Body of pancreas (tissue), 4 donors: Measurements from ENCODE around the gene EEFSEC. TPM values are rescaled to one million over a fixed set of nuclear protein-coding genes. Genes with fewer than 3 reads are reported as not detected.

ENCODE experiments used
- ATAC-seq: fragments of 150-250 bp; one replicate; pipeline ENCODE4 v1.9.1; 2016
- DNase-seq, 4 donors: peaks; one replicate each; pipeline ENCODE4 v3.0.0-alpha.2; 2019
- H3K27ac ChIP-seq, 4 donors: fragments of 200-600 bp; sonication (generic); 1 replicate in 3 of 4; 2 replicates in 1 of 4; pipeline versions ENCODE4 v1.5.1 to v1.6.1; 2016 to 2019; ENCODE audit warnings: mild to moderate bottlenecking in 1 of 4, mixed read lengths in 1 of 4, moderate library complexity in 1 of 4
- H3K27me3 ChIP-seq, 2 donors: fragments of 200-600 bp; sonication (generic); one replicate each; pipeline ENCODE4 v1.6.0; 2016; ENCODE audit warnings: mild to moderate bottlenecking in 1 of 2
- H3K36me3 ChIP-seq, 2 donors: fragments of 200-600 bp; sonication (generic); replicated peaks in 1 of 2; 2 replicates each; pipeline ENCODE4 v1.5.1; 2016; ENCODE audit warnings: low read depth in 2 of 2; ENCODE audit not compliant: insufficient read depth in 1 of 2
- H3K4me1 ChIP-seq: fragments of 200-600 bp; sonication (generic); one replicate; pipeline ENCODE4 v1.6.0; 2016
- H3K4me3 ChIP-seq, 2 donors: fragments of 200-600 bp; sonication (generic); 1 replicate in 1 of 2; 2 replicates in 1 of 2; pipeline ENCODE4 v1.5.1; 2016 to 2019
- H3K9me3 ChIP-seq, 3 donors: fragments of 200-600 bp; sonication (generic); 1 replicate in 2 of 3; 2 replicates in 1 of 3; pipeline ENCODE4 v1.5.1; 2016
- POLR2A ChIP-seq, 3 donors: fragments of 450-650 bp; IDR thresholded peaks; one replicate each; pipeline ENCODE4 v1.6.1; 2016; ENCODE audit warnings: antibody characterized with exemption in 3 of 3, mild to moderate bottlenecking in 2 of 3
- WGBS, 2 donors: methylation state at CpG; one replicate each; pipeline ENCODE4 v1.1.5; 2017; 5-methylcytosine and 5-hydroxymethylcytosine counted together
- intact Hi-C: fragments of 100-400 bp; cut with DNase I; formaldehyde crosslinking; loops from one replicate; pipeline ENCODE4 v1.15.1; 2023
- total RNA-seq, 2 donors: library from RNA; depleted of rRNA; stranded (reverse); fragments of >200 nt; gene quantifications; one replicate each; pipeline ENCODE4 v1.1.0, GENCODE V29; 2016
- TF ChIP-seq, protein P1 (sequence below), 7 experiments: fragments of 450-650 bp in 4 of 7; fragments of 200-600 bp in 3 of 7; sonication (generic) in 3 of 7; IDR thresholded peaks; one replicate each; pipeline ENCODE4 v1.5.1; 2016 to 2019; ENCODE audit warnings: antibody characterized with exemption in 7 of 7

The EEFSEC gene
- total RNA-seq, 2 donors from 2014 or later: 8.6 to 33.0 TPM

DNA sequence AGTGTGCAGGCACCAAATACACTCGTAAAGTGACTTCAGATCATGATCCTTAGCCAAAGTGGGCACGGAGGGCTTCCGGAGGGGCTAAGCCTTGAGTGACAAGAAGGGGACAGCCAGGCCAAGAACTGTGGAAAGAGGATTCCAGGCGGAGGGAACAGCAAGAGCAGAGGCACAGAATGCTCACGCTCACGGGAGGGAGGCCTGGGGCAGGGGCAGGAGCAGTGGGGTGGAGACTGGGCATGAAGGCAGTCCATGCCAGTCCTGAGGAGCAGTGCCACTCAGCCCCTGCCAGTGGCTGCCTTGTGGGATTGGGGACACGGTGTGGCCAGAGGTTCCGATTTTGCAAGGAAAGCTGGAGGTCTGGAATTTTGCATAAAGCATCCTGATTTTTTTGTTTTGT, 277.4 kb downstream of the EEFSEC start:
- intact Hi-C loops: no loop called here
- DNase-seq: no peak

DNA sequence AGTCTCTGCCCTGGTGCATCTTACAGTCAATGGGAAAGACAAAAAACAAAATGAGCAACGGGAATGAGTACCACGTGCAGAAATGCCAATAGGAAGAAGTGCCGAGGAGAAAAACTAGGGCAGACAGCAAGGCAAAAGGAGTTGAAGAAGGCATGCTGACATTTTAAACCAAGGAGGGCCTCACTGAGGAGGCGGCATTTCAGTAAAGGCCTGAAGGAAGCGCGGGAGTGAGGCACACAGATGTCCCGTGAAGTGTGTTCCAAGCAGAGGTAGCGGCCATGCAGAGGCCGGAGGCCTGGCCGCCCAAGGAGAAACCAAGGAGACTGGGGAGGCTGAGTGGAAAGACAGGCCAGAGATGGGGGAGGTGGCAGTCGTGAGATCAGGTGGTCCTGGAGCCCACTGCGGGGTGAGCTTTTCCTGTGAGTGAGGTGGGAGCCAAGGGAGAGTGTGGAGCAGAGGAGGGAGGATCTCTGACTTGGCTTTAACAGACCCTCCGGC, 278.6 kb downstream of the EEFSEC start:
- 84 to 87% methylated on average over 13 of the region's 13 CpGs for WGBS, 2 donors
- TF ChIP-seq, protein P1, sequence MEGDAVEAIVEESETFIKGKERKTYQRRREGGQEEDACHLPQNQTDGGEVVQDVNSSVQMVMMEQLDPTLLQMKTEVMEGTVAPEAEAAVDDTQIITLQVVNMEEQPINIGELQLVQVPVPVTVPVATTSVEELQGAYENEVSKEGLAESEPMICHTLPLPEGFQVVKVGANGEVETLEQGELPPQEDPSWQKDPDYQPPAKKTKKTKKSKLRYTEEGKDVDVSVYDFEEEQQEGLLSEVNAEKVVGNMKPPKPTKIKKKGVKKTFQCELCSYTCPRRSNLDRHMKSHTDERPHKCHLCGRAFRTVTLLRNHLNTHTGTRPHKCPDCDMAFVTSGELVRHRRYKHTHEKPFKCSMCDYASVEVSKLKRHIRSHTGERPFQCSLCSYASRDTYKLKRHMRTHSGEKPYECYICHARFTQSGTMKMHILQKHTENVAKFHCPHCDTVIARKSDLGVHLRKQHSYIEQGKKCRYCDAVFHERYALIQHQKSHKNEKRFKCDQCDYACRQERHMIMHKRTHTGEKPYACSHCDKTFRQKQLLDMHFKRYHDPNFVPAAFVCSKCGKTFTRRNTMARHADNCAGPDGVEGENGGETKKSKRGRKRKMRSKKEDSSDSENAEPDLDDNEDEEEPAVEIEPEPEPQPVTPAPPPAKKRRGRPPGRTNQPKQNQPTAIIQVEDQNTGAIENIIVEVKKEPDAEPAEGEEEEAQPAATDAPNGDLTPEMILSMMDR (IDR thresholded peaks at IDR 0.05): no peak
- no peak for TF ChIP-seq POLR2A (IDR thresholded peaks at IDR 0.05)
- no peak overlapping the region for H3K4me3 ChIP-seq
- no peaks in the 10 kb centered on the region for H3K27me3 ChIP-seq
- no peak overlapping the region for H3K27ac ChIP-seq
- DNase-seq (no peak), ATAC-seq (no peak)
- H3K36me3 ChIP-seq: no peaks in the 10 kb centered on the region
- peaks cover 28% of the 10 kb centered on the region for H3K4me1 ChIP-seq
- intact Hi-C loops: no loop called here
- H3K9me3 ChIP-seq: no peaks in the 10 kb centered on the region

More for the DNA sequence above, 277.4 kb downstream of the EEFSEC start:
- Histone ChIP-seq H3K9me3 (no peaks in the 10 kb centered on the region), H3K4me3 (no peak overlapping the region), H3K27ac (no peak overlapping the region), H3K27me3 (no peaks in the 10 kb centered on the region), H3K4me1 (peaks cover 38% of the 10 kb centered on the region), H3K36me3 (no peaks in the 10 kb centered on the region)
- TF ChIP-seq POLR2A (IDR thresholded peaks at IDR 0.05): no peak
- TF ChIP-seq, protein P1 (IDR thresholded peaks at IDR 0.05): no peak
- ATAC-seq: no peak
- WGBS, 2 donors: 83 to 89% methylated on average over 7 to 8 of the region's 8 CpGs

DNA sequence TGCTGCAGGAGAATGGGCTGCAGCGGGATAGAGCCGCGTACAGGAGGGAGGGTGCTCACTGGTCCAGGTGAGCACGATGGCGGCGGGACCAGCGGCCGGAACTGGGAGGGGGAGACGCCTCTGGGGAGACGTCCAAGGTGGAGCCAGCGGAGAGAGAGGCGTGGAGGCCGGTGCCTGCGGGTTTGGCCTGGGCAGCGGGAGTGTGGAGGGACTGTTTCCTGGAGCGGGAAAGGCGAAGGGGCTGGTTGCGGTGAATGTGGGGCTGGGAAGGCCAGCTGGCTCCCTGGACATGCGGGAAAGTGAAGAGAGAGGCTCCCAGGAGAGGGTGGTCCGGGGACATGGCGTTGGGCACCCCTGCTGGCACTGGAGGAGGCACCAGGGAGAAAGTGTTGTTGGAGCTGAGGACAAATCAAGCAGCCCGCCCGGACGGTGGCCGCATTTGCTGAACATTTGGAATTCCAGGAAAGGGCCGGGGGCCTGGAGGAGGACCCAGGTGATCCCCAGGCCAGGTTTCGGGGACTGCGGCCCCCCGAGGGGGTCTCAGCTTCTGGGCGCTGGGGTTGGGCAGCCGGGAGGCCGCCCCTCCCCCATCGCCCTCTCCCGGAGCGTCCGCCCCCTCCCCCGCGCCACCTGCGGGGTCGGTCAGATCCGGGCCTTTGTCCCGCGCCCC, 279.2 kb downstream of the EEFSEC start:
- intact Hi-C loops: no loop called here
- H3K36me3 ChIP-seq: no peaks in the 10 kb centered on the region
- H3K4me1 ChIP-seq: peaks cover 28% of the 10 kb centered on the region
- H3K9me3 ChIP-seq: no peaks in the 10 kb centered on the region
- H3K4me3 ChIP-seq: no peak overlapping the region
- WGBS, 2 donors: 33 to 45% methylated on average over 29 to 34 of the region's 43 CpGs
- TF ChIP-seq, protein P1 (IDR thresholded peaks at IDR 0.05): no peak
- TF ChIP-seq POLR2A (IDR thresholded peaks at IDR 0.05): peak in 1 of 3 donors; percentile 9
- DNase-seq: peak in 2 of 4 donors; percentile 41 to 45
- H3K27me3 ChIP-seq: no peaks in the 10 kb centered on the region
- ATAC-seq: peak; percentile 22
- H3K27ac ChIP-seq: peak overlapping the region in 1 of 4 donors; percentile 0

DNA sequence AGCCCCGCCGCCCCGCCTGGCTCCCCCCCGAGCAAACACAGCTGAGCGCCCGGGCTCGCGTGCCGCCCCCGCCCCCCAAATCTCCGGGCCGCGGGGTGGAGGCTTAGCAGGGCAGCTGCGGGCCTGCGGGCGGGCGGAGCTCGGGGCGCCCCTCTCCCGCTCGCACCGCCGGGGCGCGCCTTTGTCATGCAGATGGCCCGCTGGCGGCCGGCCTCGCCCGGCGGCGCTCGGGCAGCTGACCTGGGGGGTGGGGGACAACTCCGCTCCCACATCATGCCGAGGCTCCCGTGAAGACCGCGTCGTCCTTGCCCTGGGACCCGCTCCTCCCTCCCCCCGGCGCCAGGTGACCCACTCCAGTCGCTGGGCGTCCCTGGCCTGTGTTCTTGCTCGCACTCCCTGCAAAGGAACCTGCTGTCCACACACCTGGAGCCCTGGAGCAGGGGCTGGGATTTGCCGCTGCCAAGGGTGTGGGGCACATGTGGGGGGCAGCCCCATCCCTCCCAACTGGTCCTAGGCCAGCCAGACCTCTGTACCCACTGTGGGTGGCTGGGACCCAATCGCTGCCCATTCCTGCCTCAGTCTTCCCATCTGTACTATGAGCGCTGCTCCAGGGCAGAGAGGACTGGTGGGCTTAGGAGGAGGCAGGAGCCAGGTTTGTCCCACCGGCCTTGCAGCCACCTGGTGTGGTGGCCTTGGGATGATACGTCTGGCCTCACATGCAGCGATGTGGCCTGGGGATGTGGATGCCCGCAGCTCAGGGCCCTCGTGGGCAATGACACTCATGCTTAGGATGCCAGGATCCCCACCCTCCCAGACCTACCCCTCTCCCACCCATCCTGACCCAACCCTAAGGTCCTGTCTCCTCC, 279.9 kb downstream of the EEFSEC start:
- Histone ChIP-seq H3K4me3 (no peak overlapping the region), H3K4me1 (peaks cover 28% of the 10 kb centered on the region), H3K27me3 (no peaks in the 10 kb centered on the region), H3K27ac (peak overlapping the region in 1 of 4 donors; percentile 0), H3K9me3 (no peaks in the 10 kb centered on the region), H3K36me3 (no peaks in the 10 kb centered on the region)
- 25 to 100% methylated on average over 2 to 32 of the region's 53 CpGs for WGBS, 2 donors
- TF ChIP-seq, protein P1 (IDR thresholded peaks at IDR 0.05): peak in 1 of 7 experiments; percentile 16
- no peak for TF ChIP-seq POLR2A (IDR thresholded peaks at IDR 0.05)
- ATAC-seq (peak; percentile 43), DNase-seq (peak in 2 of 4 donors; percentile 35 to 56)
- intact Hi-C loops: no loop called here
